ENCODE results near the gene ATG10. TPM values are rescaled to one million over a fixed set of nuclear protein-coding genes. Genes with fewer than 3 reads are reported as not detected.
"Not testable (repeated sequence)": the region's sequence is repeated elsewhere in the genome, so short reads cannot be mapped to it uniquely, and the experiment has no call there.

The ATG10 gene
- total RNA-seq, 4 donors from 2014 or later = 4.8 to 13.7 (median 8.4) TPM

GRCh38 chr5:82257247-82257646 is 285.4 kb downstream of the ATG10 start:
- WGBS, 2 donors = 96 to 97% methylated on average over 2 of the region's 2 CpGs
- intact Hi-C loops (cut with DNase I; ENCODE audit: low total_unique reads) = no loop called here
- no peak overlapping the region for H3K4me3 ChIP-seq (ENCODE audit: low read depth, poor library complexity, severe bottlenecking)
- no peak for TF ChIP-seq POLR2A (IDR thresholded peaks at IDR 0.05)
- no peak for TF ChIP-seq CTCF (IDR thresholded peaks at IDR 0.05)
- DNase-seq (ENCODE audit: low spot score in 2 of 2) = no peak

GRCh38 chr5:82257729-82258128 is 285.9 kb downstream of the ATG10 start:
- DNase-seq (ENCODE audit: low spot score in 2 of 2) = no peak
- intact Hi-C loops (cut with DNase I; ENCODE audit: low total_unique reads) = no loop called here
- TF ChIP-seq CTCF (IDR thresholded peaks at IDR 0.05) (no peak), POLR2A (IDR thresholded peaks at IDR 0.05) (no peak)
- WGBS, 2 donors = 81 to 93% methylated on average over 3 of the region's 3 CpGs
- no peak overlapping the region for H3K4me3 ChIP-seq (ENCODE audit: low read depth, poor library complexity, severe bottlenecking)

- DNase-seq (ENCODE audit: low spot score in 2 of 2) = no peak
- intact Hi-C loops (cut with DNase I; ENCODE audit: low total_unique reads) = no loop called here
- TF ChIP-seq CTCF (IDR thresholded peaks at IDR 0.05) = no peak
- TF ChIP-seq POLR2A (IDR thresholded peaks at IDR 0.05) = no peak
- no peak overlapping the region for H3K4me3 ChIP-seq (ENCODE audit: low read depth, poor library complexity, severe bottlenecking)
- 81 to 88% methylated on average over 3 of the region's 3 CpGs for WGBS, 2 donors
Observed at GRCh38 chr5:82259172-82259800, 287.5 kb downstream of the ATG10 start.

- H3K4me3 ChIP-seq (ENCODE audit: low read depth, poor library complexity, severe bottlenecking) = no peak overlapping the region
- intact Hi-C loops (cut with DNase I; ENCODE audit: low total_unique reads) = no loop called here
- DNase-seq (ENCODE audit: low spot score in 2 of 2) = no peak
- TF ChIP-seq POLR2A (IDR thresholded peaks at IDR 0.05) (no peak), CTCF (IDR thresholded peaks at IDR 0.05) (no peak)
- 50 to 64% methylated on average over 4 of the region's 4 CpGs for WGBS, 2 donors
Observed at GRCh38 chr5:82265047-82265446, 293.2 kb downstream of the ATG10 start.

GRCh38 chr5:82267297-82267933 is 295.6 kb downstream of the ATG10 start:
- DNase-seq (ENCODE audit: low spot score in 2 of 2); H3K4me3 ChIP-seq (ENCODE audit: low read depth, poor library complexity, severe bottlenecking); intact Hi-C loops (cut with DNase I; ENCODE audit: low total_unique reads): not testable (repeated sequence)
- WGBS, 2 donors = 96 to 98% methylated on average over 9 of the region's 9 CpGs

- H3K4me3 ChIP-seq (ENCODE audit: low read depth, poor library complexity, severe bottlenecking); intact Hi-C loops (cut with DNase I; ENCODE audit: low total_unique reads); DNase-seq (ENCODE audit: low spot score in 2 of 2): not testable (repeated sequence)
- 80 to 86% methylated on average over 2 of the region's 2 CpGs for WGBS, 2 donors
Observed at GRCh38 chr5:82269363-82269762, 297.5 kb downstream of the ATG10 start.

GRCh38 chr5:82272571-82273356 is 300.9 kb downstream of the ATG10 start:
- 86 to 94% methylated on average over 24 of the region's 24 CpGs for WGBS, 2 donors
- intact Hi-C loops (cut with DNase I; ENCODE audit: low total_unique reads); H3K4me3 ChIP-seq (ENCODE audit: low read depth, poor library complexity, severe bottlenecking); DNase-seq (ENCODE audit: low spot score in 2 of 2): not testable (repeated sequence)

- H3K4me3 ChIP-seq (ENCODE audit: low read depth, poor library complexity, severe bottlenecking); intact Hi-C loops (cut with DNase I; ENCODE audit: low total_unique reads); DNase-seq (ENCODE audit: low spot score in 2 of 2): not testable (repeated sequence)
- 81 to 84% methylated on average over 4 of the region's 4 CpGs for WGBS, 2 donors
Observed at GRCh38 chr5:82273426-82273825, 301.6 kb downstream of the ATG10 start.

Data from lower leg skin (tissue), 4 donors.